KMS-11 (cell line): Measurements from ENCODE around the gene ZSWIM4.

ENCODE experiments used
- H2AFZ ChIP-seq: fragments of 200-600 bp; sonication (generic); 2 replicates; pipeline ENCODE4 v1.6.1; 2016; ENCODE audit warnings: antibody characterized with exemption, mixed run types, low read depth
- H3K27ac ChIP-seq: fragments of 200-600 bp; sonication (generic); 2 replicates; pipeline ENCODE4 v1.6.1; 2016; ENCODE audit warnings: mild to moderate bottlenecking, mixed run types
- H3K27me3 ChIP-seq: fragments of 200-600 bp; sonication (generic); 2 replicates; pipeline ENCODE4 v1.6.1; 2017; ENCODE audit warnings: mild to moderate bottlenecking, low read depth, mixed run types, moderate library complexity; ENCODE audit not compliant: insufficient read depth
- H3K36me3 ChIP-seq: fragments of 200-600 bp; sonication (generic); 2 replicates; pipeline ENCODE4 v1.6.1; 2017; ENCODE audit warnings: mild to moderate bottlenecking, mixed run types; ENCODE audit not compliant: insufficient read depth
- H3K4me1 ChIP-seq: fragments of 200-600 bp; sonication (generic); 2 replicates; pipeline ENCODE4 v1.6.1; 2016; ENCODE audit warnings: mild to moderate bottlenecking, low read depth, mixed run types; ENCODE audit not compliant: poor library complexity, severe bottlenecking
- H3K4me2 ChIP-seq: fragments of 200-600 bp; sonication (generic); 2 replicates; pipeline ENCODE4 v1.7.0; 2016; ENCODE audit warnings: mild to moderate bottlenecking, mixed run types
- H3K4me3 ChIP-seq: fragments of 200-600 bp; sonication (generic); IDR thresholded peaks from 2 replicates; pipeline ENCODE4 v1.6.1; 2017; ENCODE audit warnings: low read depth, low read length, mixed read lengths; ENCODE audit not compliant: insufficient read depth
- H3K79me2 ChIP-seq: fragments of 200-600 bp; sonication (generic); 2 replicates; pipeline ENCODE4 v1.6.1; 2016; ENCODE audit warnings: low read depth, mixed run types; ENCODE audit not compliant: insufficient read depth
- H3K9ac ChIP-seq: fragments of 200-600 bp; sonication (generic); 2 replicates; pipeline ENCODE4 v1.6.1; 2016; ENCODE audit warnings: mild to moderate bottlenecking, mixed run types
- H4K20me1 ChIP-seq: fragments of 200-600 bp; sonication (generic); 2 replicates; pipeline ENCODE4 v1.6.1; 2016; ENCODE audit warnings: mild to moderate bottlenecking, mixed run types; ENCODE audit not compliant: insufficient read depth
- CTCF ChIP-seq: fragments of 200-600 bp; sonication (generic); conservative IDR thresholded peaks from 2 replicates; pipeline ENCODE4 v1.6.1; 2017; ENCODE audit warnings: low read depth, mild to moderate bottlenecking, antibody characterized with exemption, low read length, moderate library complexity, mixed read lengths

The ZSWIM4 gene

GRCh38 chr19:13842291-13843103 lies 47.3 kb downstream of the ZSWIM4 start:
- H2AFZ ChIP-seq, result peak overlapping the region; percentile 63
- no peaks in the 10 kb centered on the region for H4K20me1 ChIP-seq
- H3K9ac ChIP-seq, result peak overlapping the region; percentile 77
- no peaks in the 10 kb centered on the region for H3K27me3 ChIP-seq
- peak overlapping the region; percentile 95 for H3K4me2 ChIP-seq
- TF ChIP-seq CTCF, result no peak
- peaks cover 50% of the 10 kb centered on the region for H3K4me1 ChIP-seq
- H3K27ac ChIP-seq, result peak overlapping the region; percentile 68
- peaks cover 34% of the 10 kb centered on the region for H3K79me2 ChIP-seq
- H3K36me3 ChIP-seq, result no peaks in the 10 kb centered on the region
- no peak overlapping the region for H3K4me3 ChIP-seq

GRCh38 chr19:13843104-13843921 lies 48.1 kb downstream of the ZSWIM4 start:
- Histone ChIP-seq H4K20me1 (no peaks in the 10 kb centered on the region), H3K27me3 (no peaks in the 10 kb centered on the region), H3K9ac (peak overlapping the region; percentile 77), H2AFZ (peak overlapping the region; percentile 63), H3K36me3 (no peaks in the 10 kb centered on the region), H3K27ac (peak overlapping the region; percentile 38; the same call in 1 of the 2 replicates), H3K4me1 (peaks cover 56% of the 10 kb centered on the region), H3K4me3 (no peak overlapping the region), H3K4me2 (peak overlapping the region; percentile 95), H3K79me2 (peaks cover 26% of the 10 kb centered on the region)
- no peak for TF ChIP-seq CTCF

- no peaks in the 10 kb centered on the region for H3K27me3 ChIP-seq
- H3K4me1 ChIP-seq, result peaks cover 52% of the 10 kb centered on the region
- H3K27ac ChIP-seq, result no peak overlapping the region
- H3K36me3 ChIP-seq, result no peaks in the 10 kb centered on the region
- no peaks in the 10 kb centered on the region for H4K20me1 ChIP-seq
- no peak overlapping the region for H3K9ac ChIP-seq
- H2AFZ ChIP-seq, result no peak overlapping the region
- TF ChIP-seq CTCF, result no peak
- peaks cover 21% of the 10 kb centered on the region for H3K79me2 ChIP-seq
- no peak overlapping the region for H3K4me2 ChIP-seq
- H3K4me3 ChIP-seq, result no peak overlapping the region
Measured at GRCh38 chr19:13844130-13844631, 48.9 kb downstream of the ZSWIM4 start.

DNA sequence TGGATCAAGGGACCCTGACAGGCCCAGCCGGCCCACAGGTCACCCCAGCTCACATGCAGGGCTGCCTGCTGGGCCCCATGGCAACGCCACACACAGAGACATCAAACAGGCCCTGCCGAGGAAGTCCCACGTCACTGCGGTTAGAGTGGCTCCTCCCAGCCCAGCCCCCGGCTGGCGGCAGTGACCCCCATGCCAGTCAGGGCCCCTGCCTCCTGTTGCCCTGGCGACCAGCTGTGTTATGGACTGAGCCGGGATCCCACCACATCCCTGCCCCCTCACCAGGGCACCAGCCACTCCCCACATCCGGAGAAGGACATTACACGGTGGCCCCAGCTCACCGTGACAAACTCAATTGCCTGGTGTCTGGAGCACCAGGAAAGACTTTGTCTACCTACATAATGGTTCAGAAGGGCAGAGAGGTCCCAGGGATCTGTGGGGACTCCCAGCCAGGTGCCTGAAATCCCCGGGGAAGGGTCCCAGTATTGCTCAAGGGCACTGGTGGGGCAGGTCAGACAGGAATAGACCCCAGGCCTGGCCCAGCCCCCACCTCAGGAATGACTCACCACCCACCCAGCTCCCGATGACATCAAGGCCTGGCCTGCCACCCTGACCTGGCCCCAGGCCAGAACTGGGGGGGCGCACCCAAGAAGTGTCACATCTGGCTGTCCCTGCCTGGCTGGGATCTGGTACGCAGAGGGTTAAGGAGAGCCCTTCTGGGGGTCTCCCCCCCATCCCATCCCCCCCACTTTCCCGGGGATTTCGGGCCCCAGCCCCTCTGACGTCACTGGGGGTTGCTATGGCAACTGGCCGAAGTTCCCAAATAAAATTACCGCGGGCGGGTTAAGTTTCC lies 51.5 kb downstream of the ZSWIM4 start:
- Histone ChIP-seq H3K4me1 (peaks cover 52% of the 10 kb centered on the region), H3K79me2 (peaks cover 5% of the 10 kb centered on the region; the same call in 1 of the 2 replicates), H4K20me1 (no peaks in the 10 kb centered on the region), H3K4me2 (peak overlapping the region; percentile 87), H3K27ac (peak overlapping the region; percentile 100), H3K27me3 (no peaks in the 10 kb centered on the region), H2AFZ (peak overlapping the region; percentile 63), H3K9ac (peak overlapping the region; percentile 97), H3K4me3 (no peak overlapping the region), H3K36me3 (no peaks in the 10 kb centered on the region)
- TF ChIP-seq CTCF, result no peak
